ENCODE measurements around the gene RRBP1. TPM values are rescaled to one million over a fixed set of nuclear protein-coding genes. Genes with fewer than 3 reads are reported as not detected.

Gene RRBP1
- total RNA-seq, 6 experiments from 2014 or later: 273 to 331 (median 317) TPM

DNA sequence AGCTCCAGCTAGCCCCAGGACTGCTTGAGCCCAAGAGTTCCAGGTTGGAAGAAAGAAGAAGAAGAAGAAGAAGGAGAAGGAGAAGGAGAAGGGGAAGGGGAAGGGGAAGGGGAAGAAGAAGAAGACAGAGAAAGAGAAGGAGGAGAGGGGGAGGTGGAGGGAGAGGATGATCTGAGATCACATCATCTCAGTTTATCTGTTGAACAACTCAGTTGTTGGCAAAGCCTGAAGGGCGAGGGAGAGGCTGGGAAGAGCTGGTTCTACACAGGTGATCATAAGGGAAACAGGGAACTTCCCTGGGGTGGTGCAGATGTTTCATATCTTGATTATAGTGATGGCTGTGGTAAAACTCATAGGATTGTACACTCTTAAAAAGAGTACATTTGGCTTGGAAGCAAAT, 3.1 kb upstream of the RRBP1 start:
- H3K36me3 Mint-ChIP-seq (ENCODE audit: low read depth): peaks cover 15% of the 10 kb centered on the region
- H3K27me3 Mint-ChIP-seq (ENCODE audit: insufficient read depth): peaks cover 36% of the 10 kb centered on the region
- TF ChIP-seq, protein P1, sequence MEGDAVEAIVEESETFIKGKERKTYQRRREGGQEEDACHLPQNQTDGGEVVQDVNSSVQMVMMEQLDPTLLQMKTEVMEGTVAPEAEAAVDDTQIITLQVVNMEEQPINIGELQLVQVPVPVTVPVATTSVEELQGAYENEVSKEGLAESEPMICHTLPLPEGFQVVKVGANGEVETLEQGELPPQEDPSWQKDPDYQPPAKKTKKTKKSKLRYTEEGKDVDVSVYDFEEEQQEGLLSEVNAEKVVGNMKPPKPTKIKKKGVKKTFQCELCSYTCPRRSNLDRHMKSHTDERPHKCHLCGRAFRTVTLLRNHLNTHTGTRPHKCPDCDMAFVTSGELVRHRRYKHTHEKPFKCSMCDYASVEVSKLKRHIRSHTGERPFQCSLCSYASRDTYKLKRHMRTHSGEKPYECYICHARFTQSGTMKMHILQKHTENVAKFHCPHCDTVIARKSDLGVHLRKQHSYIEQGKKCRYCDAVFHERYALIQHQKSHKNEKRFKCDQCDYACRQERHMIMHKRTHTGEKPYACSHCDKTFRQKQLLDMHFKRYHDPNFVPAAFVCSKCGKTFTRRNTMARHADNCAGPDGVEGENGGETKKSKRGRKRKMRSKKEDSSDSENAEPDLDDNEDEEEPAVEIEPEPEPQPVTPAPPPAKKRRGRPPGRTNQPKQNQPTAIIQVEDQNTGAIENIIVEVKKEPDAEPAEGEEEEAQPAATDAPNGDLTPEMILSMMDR (IDR thresholded peaks at IDR 0.05): no peak
- H3K9me3 Mint-ChIP-seq: peaks cover 4% of the 10 kb centered on the region; the same call in 1 of the 2 replicates
- H3K27ac Mint-ChIP-seq: no peak overlapping the region
- no peak for DNase-seq
- H3K4me1 Mint-ChIP-seq (ENCODE audit: low read depth): peaks cover 21% of the 10 kb centered on the region
- H3K4me3 Mint-ChIP-seq: no peak overlapping the region

DNA sequence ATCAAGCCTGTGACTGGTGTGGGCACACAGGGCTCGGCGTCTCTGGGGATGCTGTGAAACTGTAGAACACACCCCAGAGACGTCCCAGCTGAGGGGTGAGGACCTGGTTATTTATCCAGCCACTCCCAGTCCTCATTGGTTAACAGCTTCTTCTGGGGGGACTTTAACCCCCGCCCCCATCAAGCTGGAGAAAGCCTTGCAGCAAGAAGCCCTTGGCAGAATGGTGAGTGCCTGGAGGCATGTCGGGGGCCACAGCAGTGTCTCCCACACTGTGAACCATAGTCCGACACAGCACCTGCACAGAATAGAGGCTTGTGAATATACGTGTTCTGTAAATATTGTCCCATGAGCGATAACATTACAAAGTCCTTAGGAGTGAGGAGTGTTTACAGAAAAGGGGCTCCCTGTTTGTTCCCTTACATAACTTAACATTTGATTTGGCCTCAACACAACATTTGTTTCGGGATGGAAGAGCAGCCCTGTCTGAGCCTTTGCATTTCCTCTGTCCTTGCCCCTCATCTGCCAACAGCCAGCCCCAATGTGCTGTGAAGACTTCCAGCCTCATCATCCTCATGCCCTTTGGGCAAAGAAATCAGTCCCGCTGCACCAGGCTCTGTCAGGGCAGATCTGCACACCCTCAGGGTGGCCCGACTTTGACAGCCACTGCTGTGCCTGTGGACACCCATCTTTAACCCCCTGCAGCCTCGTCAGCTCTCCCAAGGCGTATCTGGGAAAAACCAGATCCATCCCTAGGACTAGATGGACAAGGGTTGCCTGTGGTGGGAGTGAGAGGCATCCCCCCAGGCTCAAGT, 2.2 kb upstream of the RRBP1 start:
- Mint-ChIP-seq H3K9me3 (peaks cover 4% of the 10 kb centered on the region; the same call in 1 of the 2 replicates), H3K36me3 (ENCODE audit: low read depth) (peaks cover 23% of the 10 kb centered on the region), H3K4me1 (ENCODE audit: low read depth) (peaks cover 30% of the 10 kb centered on the region), H3K4me3 (no peak overlapping the region), H3K27me3 (ENCODE audit: insufficient read depth) (peaks cover 34% of the 10 kb centered on the region), H3K27ac (no peak overlapping the region)
- DNase-seq: no peak
- TF ChIP-seq, protein P1 (IDR thresholded peaks at IDR 0.05): no peak

- H3K36me3 Mint-ChIP-seq (ENCODE audit: low read depth): peaks cover 23% of the 10 kb centered on the region
- H3K27ac Mint-ChIP-seq: no peak overlapping the region
- H3K27me3 Mint-ChIP-seq (ENCODE audit: insufficient read depth): peaks cover 33% of the 10 kb centered on the region
- DNase-seq: no peak
- peak overlapping the region; percentile 80; the same call in 1 of the 2 replicates for H3K4me3 Mint-ChIP-seq
- peaks cover 4% of the 10 kb centered on the region; the same call in 1 of the 2 replicates for H3K9me3 Mint-ChIP-seq
- TF ChIP-seq, protein P1 (IDR thresholded peaks at IDR 0.05): no peak
- H3K4me1 Mint-ChIP-seq (ENCODE audit: low read depth): peaks cover 32% of the 10 kb centered on the region
These were observed 1.4 kb upstream of the RRBP1 start for GRCh38 chr20:17683218-17684076.

DNA sequence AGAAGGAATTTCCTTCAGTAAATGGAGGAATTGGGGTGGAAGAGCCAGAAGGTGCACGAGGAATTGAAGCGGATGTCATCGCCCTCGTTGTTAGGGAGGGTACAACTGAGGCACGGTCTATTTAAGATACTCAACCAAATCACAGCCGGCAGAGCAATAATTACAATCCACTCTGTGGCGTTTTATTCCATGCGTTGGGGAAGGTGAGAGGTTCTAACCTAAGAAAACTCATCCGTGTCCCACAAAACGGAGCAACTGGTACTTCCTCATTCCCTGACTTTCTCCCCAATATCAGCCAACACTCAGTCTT, 802 bp upstream of the RRBP1 start:
- peaks cover 32% of the 10 kb centered on the region for H3K27me3 Mint-ChIP-seq (ENCODE audit: insufficient read depth)
- H3K4me3 Mint-ChIP-seq: peak overlapping the region; percentile 80
- peaks cover 4% of the 10 kb centered on the region; the same call in 1 of the 2 replicates for H3K9me3 Mint-ChIP-seq
- no peak overlapping the region for H3K27ac Mint-ChIP-seq
- H3K4me1 Mint-ChIP-seq (ENCODE audit: low read depth): peaks cover 37% of the 10 kb centered on the region
- TF ChIP-seq, protein P1 (IDR thresholded peaks at IDR 0.05): peak; percentile 38
- DNase-seq: no peak
- H3K36me3 Mint-ChIP-seq (ENCODE audit: low read depth): peaks cover 28% of the 10 kb centered on the region

- Mint-ChIP-seq H3K4me3 (peak overlapping the region; percentile 81), H3K4me1 (ENCODE audit: low read depth) (peaks cover 48% of the 10 kb centered on the region), H3K36me3 (ENCODE audit: low read depth) (peaks cover 27% of the 10 kb centered on the region), H3K27me3 (ENCODE audit: insufficient read depth) (peaks cover 22% of the 10 kb centered on the region), H3K27ac (peak overlapping the region; percentile 86), H3K9me3 (peaks cover under 1% of the 10 kb centered on the region; the same call in 1 of the 2 replicates)
- no peak for DNase-seq
- TF ChIP-seq, protein P1 (IDR thresholded peaks at IDR 0.05): no peak
These were observed 328 bp downstream of the RRBP1 start for GRCh38 chr20:17681726-17682102.

All from HFFc6 (cell line).